RWPE2 (cell line): Measurements from ENCODE around the gene PIP5KL1.

ENCODE experiments used
- ATAC-seq: fragments of 200-7000 bp; cut with Tn5 transposase; 3 replicates; pipeline ENCODE4 v1.9.1; 2021; ENCODE audit warnings: low read depth
- DNase-seq: peaks from one replicate; pipeline ENCODE4 v3.0.0-alpha.2; 2020; ENCODE audit warnings: low spot score
- H3K27ac ChIP-seq: fragments of 450-650 bp; 2 replicates; pipeline ENCODE4 v1.5.1; 2017; ENCODE audit warnings: mild to moderate bottlenecking; ENCODE audit not compliant: poor library complexity, severe bottlenecking
- H3K27me3 ChIP-seq: fragments of 250-450 bp; sonication (Bioruptor Pico); 2 replicates; pipeline ENCODE4 v1.5.1; 2021; ENCODE audit warnings: mild to moderate bottlenecking, moderate library complexity; ENCODE audit not compliant: insufficient read depth, poor library complexity, severe bottlenecking
- H3K36me3 ChIP-seq: fragments of 250-450 bp; sonication (Bioruptor Pico); 2 replicates; pipeline ENCODE4 v1.5.1; 2020; ENCODE audit warnings: low read depth, mild to moderate bottlenecking, moderate library complexity
- H3K4me1 ChIP-seq: fragments of 250-450 bp; sonication (Bioruptor Pico); 2 replicates; pipeline ENCODE4 v1.5.1; 2021; ENCODE audit warnings: mild to moderate bottlenecking, moderate library complexity; ENCODE audit not compliant: insufficient read depth, poor library complexity, severe bottlenecking
- H3K4me3 ChIP-seq: fragments of 250-450 bp; sonication (Bioruptor Pico); 2 replicates; pipeline ENCODE4 v1.5.1; 2021; ENCODE audit warnings: mild to moderate bottlenecking, moderate library complexity; ENCODE audit not compliant: severe bottlenecking
- H3K9me3 ChIP-seq: fragments of 250-450 bp; sonication (Bioruptor Pico); 2 replicates; pipeline ENCODE4 v1.5.1; 2021; ENCODE audit warnings: mild to moderate bottlenecking, moderate library complexity; ENCODE audit not compliant: severe bottlenecking
- TF ChIP-seq, protein P1 (sequence below): fragments of 450-650 bp; IDR thresholded peaks from one replicate; pipeline ENCODE4 v1.5.1; 2017; ENCODE audit warnings: mild to moderate bottlenecking, moderate library complexity; ENCODE audit not compliant: poor library complexity, severe bottlenecking

Gene PIP5KL1

DNA sequence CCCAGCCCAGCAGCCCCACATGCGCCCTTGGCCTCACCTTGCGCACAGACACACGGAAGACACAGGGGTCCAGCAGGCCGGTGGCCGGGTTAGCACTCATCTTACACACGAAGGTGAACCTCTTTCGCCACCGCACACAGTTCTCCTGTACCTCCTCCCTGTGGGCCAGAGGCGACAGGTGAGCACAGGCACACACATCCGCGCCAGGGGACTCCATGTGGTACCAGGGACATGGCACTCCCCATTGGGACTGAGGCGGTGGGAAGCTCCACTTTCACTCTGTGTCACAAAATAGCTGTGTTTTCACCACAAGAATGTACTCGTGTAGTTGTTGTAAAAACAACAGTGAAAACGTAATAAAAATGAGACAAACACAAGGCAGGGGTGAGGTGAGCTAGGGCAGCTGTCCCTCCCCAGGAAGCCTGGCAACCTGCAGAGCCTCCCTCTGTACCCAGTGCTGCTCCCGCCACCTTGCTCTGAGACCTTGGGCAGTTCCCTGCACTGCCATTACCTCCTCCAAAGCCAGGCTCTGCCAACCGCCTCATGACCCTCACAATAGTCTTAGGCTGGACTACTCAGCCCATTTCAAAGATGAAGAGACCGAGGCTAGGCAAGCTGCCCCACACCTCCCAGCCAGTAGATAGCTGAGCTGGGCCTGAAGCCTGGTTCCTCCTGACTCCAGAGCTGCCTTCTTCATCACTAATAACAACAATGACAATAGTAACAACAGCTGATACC lies 23.4 kb upstream of the PIP5KL1 start:
- TF ChIP-seq, protein P1, sequence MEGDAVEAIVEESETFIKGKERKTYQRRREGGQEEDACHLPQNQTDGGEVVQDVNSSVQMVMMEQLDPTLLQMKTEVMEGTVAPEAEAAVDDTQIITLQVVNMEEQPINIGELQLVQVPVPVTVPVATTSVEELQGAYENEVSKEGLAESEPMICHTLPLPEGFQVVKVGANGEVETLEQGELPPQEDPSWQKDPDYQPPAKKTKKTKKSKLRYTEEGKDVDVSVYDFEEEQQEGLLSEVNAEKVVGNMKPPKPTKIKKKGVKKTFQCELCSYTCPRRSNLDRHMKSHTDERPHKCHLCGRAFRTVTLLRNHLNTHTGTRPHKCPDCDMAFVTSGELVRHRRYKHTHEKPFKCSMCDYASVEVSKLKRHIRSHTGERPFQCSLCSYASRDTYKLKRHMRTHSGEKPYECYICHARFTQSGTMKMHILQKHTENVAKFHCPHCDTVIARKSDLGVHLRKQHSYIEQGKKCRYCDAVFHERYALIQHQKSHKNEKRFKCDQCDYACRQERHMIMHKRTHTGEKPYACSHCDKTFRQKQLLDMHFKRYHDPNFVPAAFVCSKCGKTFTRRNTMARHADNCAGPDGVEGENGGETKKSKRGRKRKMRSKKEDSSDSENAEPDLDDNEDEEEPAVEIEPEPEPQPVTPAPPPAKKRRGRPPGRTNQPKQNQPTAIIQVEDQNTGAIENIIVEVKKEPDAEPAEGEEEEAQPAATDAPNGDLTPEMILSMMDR: no peak
- H3K36me3 ChIP-seq: no peaks in the 10 kb centered on the region
- H3K4me3 ChIP-seq: no peak overlapping the region
- H3K9me3 ChIP-seq: no peaks in the 10 kb centered on the region
- no peak for ATAC-seq
- no peak for DNase-seq
- no peaks in the 10 kb centered on the region for H3K27me3 ChIP-seq
- no peak overlapping the region for H3K27ac ChIP-seq
- peaks cover 12% of the 10 kb centered on the region for H3K4me1 ChIP-seq

DNA sequence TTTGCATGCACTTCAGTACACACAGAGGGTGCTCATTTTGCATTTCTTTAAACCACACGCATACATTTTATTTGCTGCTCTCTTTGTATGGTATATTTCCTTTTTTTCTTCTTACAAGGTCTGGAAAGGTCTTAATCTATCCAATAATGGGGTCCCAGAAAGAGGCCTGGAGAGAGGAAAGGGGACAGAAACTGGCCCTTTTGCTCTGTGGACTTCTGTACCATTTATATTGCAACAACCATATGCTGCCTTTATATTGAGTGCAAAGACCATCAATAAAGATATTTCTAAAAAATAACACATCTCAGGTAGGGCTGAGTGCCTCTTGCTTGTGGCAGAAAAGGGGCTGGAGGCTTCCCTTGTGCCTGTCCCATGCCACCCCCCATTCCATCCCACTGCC lies 22.6 kb upstream of the PIP5KL1 start:
- H3K9me3 ChIP-seq: no peaks in the 10 kb centered on the region
- TF ChIP-seq, protein P1: no peak
- ATAC-seq (no peak), DNase-seq (no peak)
- peaks cover 12% of the 10 kb centered on the region for H3K4me1 ChIP-seq
- no peaks in the 10 kb centered on the region for H3K36me3 ChIP-seq
- no peaks in the 10 kb centered on the region for H3K27me3 ChIP-seq
- H3K4me3 ChIP-seq: no peak overlapping the region
- no peak overlapping the region for H3K27ac ChIP-seq

DNA sequence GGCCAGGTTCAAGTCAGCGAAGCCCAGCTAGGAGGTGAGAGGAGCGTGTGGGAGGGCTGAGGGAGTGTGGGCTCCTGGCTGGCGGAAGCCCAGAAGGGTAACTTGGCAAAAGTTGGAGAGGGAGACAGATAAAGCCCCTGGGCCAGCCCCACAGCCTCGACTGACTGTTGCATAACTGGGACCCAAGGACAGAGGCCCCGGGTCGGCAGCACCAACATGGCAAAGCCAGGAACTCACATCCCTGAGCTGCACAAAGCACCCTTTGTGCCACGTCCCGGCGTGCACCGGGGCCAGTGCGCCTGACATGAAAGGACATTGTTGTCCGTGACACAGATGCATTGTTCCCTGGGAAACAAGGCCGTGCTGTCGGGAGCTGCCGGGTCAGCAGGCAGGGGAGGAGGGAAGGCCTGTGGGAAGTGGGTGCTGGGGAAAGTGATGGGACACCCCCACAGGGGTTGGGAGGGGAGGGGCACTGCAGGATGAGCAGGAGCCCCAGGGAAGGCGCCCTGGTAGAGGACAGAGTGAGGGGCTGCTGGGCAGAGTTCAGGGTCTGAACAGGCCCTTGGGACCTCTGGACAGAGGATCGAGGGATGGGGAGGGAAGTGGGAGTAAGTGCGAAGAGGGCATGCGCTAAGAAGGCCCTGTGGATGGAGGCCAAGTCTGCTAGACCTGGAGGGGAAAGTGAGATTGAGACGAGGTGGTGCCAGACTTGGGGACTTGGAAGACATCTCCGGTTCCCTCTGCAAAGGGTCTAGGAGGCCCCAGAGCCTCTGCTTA lies 20.1 kb upstream of the PIP5KL1 start:
- Histone ChIP-seq H3K9me3 (no peaks in the 10 kb centered on the region), H3K27me3 (no peaks in the 10 kb centered on the region), H3K36me3 (no peaks in the 10 kb centered on the region), H3K4me1 (peaks cover 8% of the 10 kb centered on the region), H3K27ac (no peak overlapping the region), H3K4me3 (no peak overlapping the region)
- ATAC-seq (no peak), DNase-seq (no peak)
- TF ChIP-seq, protein P1: no peak

DNA sequence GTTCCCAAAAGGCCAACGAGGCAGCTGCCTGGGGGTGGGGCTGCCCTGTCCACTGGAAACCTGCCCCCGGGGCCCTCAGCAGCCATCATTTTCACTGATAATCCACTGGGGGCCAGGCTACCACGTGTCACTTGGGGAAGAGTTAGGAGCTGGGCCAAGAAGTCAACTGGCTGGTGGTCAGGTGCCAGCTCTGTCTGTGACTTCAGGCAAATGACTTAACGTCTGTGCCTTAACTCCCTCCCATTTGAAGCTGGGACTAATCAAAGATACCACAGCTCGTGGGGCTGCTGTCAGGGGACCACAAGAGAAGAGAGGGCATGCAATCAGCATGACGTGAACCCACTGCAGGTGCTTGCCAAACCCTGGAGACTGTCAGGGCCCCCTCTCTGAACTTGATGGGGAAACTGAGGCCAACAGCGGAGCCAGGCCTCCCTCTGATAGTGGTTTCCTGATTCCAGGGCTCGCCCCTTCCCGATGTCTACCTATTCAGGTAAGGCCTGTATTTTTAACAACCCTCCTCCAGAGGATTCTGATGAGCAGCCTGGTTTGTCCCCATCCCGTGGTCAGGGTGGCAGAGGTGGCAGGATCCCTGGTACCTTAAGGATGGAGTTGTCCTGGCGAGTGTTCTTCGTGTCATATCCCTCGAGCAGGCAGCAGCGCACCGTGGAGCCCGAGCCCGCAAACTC lies 19.4 kb upstream of the PIP5KL1 start:
- ATAC-seq: no peak
- no peak overlapping the region for H3K27ac ChIP-seq
- H3K9me3 ChIP-seq: no peaks in the 10 kb centered on the region
- H3K4me1 ChIP-seq: peaks cover under 1% of the 10 kb centered on the region
- DNase-seq: no peak
- H3K27me3 ChIP-seq: no peaks in the 10 kb centered on the region
- H3K36me3 ChIP-seq: no peaks in the 10 kb centered on the region
- TF ChIP-seq, protein P1: no peak
- H3K4me3 ChIP-seq: no peak overlapping the region
